Ishikawa (cell line): ENCODE measurements around the gene RGS16.

Experiments
- CEBPB ChIP-seq: IDR thresholded peaks from 2 replicates; pipeline ENCODE4 v1.6.1; 2012
- CREB1 ChIP-seq: IDR thresholded peaks from 2 replicates; pipeline ENCODE4 v1.6.1; 2012; ENCODE audit warnings: low read depth
- EP300 ChIP-seq: IDR thresholded peaks from 2 replicates; pipeline ENCODE4 v1.6.1; 2012; ENCODE audit warnings: borderline replicate concordance
- NFIC ChIP-seq: IDR thresholded peaks from 2 replicates; pipeline ENCODE4 v1.6.1; 2012
- TAF1 ChIP-seq: IDR thresholded peaks from 2 replicates; pipeline ENCODE4 v1.6.1; 2012; ENCODE audit warnings: low read depth, mild to moderate bottlenecking
- TEAD4 ChIP-seq: IDR thresholded peaks from 2 replicates; pipeline ENCODE4 v1.6.1; 2012
- TF ChIP-seq, protein P1 (sequence below): IDR thresholded peaks from 2 replicates; pipeline ENCODE4 v1.6.1; 2012; ENCODE audit warnings: low read depth, mild to moderate bottlenecking
- TF ChIP-seq, protein P2 (sequence below): IDR thresholded peaks from 2 replicates; pipeline ENCODE4 v1.6.1; 2012

DNA sequence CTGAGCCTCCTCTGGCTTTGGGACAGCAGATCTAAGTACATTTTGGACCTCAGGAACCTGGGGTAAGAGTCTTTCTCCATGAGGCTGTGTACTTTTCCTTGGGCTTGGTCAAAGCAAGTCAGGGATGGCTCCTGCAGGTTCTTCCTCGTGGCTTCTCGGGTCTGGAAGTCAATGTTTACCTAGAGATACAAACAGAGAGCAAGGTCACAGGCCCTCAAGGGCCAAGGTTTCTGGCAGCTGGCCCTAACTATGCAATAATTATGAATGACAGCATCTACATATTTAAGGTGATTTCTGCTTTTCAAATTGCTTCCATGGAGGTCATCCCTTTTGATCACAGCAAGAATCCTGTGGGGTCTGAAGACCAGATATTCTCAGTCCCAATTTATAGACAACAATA, 42.5 kb upstream of the RGS16 start:
- TF ChIP-seq TEAD4, result no peak
- no peak for TF ChIP-seq EP300
- TF ChIP-seq, protein P1, sequence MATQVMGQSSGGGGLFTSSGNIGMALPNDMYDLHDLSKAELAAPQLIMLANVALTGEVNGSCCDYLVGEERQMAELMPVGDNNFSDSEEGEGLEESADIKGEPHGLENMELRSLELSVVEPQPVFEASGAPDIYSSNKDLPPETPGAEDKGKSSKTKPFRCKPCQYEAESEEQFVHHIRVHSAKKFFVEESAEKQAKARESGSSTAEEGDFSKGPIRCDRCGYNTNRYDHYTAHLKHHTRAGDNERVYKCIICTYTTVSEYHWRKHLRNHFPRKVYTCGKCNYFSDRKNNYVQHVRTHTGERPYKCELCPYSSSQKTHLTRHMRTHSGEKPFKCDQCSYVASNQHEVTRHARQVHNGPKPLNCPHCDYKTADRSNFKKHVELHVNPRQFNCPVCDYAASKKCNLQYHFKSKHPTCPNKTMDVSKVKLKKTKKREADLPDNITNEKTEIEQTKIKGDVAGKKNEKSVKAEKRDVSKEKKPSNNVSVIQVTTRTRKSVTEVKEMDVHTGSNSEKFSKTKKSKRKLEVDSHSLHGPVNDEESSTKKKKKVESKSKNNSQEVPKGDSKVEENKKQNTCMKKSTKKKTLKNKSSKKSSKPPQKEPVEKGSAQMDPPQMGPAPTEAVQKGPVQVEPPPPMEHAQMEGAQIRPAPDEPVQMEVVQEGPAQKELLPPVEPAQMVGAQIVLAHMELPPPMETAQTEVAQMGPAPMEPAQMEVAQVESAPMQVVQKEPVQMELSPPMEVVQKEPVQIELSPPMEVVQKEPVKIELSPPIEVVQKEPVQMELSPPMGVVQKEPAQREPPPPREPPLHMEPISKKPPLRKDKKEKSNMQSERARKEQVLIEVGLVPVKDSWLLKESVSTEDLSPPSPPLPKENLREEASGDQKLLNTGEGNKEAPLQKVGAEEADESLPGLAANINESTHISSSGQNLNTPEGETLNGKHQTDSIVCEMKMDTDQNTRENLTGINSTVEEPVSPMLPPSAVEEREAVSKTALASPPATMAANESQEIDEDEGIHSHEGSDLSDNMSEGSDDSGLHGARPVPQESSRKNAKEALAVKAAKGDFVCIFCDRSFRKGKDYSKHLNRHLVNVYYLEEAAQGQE, result no peak
- TF ChIP-seq NFIC, result no peak
- TF ChIP-seq CEBPB, result no peak
- no peak for TF ChIP-seq CREB1
- no peak for TF ChIP-seq TAF1
- TF ChIP-seq, protein P2, sequence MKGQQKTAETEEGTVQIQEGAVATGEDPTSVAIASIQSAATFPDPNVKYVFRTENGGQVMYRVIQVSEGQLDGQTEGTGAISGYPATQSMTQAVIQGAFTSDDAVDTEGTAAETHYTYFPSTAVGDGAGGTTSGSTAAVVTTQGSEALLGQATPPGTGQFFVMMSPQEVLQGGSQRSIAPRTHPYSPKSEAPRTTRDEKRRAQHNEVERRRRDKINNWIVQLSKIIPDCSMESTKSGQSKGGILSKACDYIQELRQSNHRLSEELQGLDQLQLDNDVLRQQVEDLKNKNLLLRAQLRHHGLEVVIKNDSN, result no peak
